ENCODE data around the gene PIGH. TPM values are rescaled to one million over a fixed set of nuclear protein-coding genes. Genes with fewer than 3 reads are reported as not detected.
"Not testable (repeated sequence)": the region's sequence is repeated elsewhere in the genome, so short reads cannot be mapped to it uniquely, and the experiment has no call there.

The PIGH gene
- total RNA-seq, 1 experiment from 2014 or later, result 10.9 TPM

DNA sequence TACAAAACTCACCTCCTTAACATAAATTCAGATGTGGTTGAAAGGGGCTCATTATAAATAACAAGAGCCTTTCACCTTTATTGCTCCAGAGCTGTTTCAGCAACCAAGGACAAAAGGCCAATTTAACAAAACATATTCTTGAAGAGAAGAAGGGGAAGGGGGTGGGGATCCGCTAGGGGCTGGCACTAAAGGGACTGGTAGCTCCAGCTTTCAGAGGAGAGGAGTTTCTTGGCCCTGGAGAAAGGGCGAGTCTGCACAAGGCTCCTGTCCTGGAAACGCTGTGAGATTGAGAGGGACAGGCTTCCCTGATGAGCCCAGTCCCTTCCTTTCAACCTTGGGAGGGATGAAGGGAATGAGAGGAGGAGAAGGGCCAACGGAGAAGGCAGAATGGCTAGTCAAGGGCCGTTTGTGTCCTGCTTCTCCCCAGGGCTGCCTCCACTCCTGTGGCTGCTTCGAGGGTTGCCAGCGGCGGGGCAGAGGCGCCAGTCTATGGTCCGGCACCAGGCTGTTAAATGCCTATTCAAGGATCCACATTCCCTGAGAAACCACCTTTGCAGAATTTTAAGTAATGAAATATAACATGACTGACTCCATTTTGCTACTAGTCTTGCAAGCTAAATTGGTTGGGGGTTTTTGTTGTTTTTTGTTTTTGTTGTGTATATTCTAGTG, 9.7 kb upstream of the PIGH start:
- DNase-seq (ENCODE audit: low spot score), result no peak

DNA sequence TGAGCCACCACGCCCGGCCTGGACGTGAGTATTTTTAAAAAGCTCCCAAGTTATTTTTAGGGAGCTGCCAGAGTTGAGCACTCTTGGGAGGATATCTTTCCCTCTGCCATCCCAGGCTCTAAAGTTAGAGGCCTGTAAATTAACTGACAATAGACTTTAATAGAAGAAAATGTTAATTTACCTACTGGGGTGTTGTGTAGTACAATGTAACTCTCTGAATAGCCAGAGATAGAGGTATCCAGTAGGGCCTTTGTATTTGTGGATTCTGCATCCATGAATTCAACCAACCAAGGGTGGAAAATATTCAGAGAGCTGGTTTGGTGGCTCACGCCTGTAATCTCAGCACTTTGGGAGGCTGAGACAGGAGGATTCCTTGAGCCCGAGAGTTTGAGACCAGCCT, 7.6 kb upstream of the PIGH start:
- no peak for DNase-seq (ENCODE audit: low spot score)

DNA sequence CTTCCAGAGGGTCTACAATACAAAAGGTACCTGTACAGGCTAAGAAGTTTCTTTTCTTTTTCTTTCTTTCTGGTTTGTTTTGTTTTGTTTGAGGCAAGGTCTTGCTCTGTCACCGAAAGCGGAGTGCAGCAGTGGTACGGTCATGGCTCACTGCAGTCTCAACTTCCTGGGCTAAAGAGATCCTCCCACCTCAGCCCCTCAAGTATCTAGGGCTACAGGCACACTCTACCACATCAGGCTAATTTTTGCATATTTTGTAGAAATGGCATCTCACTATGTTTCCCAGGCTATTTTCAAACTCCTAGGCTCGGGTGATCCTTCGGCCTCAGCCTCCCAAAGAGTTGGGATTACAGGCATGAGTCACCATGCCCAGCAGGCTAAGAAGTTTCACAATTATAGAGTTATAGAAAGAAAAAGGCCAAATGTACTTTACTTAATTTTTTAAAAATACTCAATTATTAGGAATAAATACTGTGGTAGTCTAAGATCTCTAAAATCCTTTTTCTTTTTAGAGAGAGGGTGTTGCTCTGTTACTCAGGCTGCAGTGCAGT, 3.0 kb upstream of the PIGH start:
- no peak for DNase-seq (ENCODE audit: low spot score)

DNA sequence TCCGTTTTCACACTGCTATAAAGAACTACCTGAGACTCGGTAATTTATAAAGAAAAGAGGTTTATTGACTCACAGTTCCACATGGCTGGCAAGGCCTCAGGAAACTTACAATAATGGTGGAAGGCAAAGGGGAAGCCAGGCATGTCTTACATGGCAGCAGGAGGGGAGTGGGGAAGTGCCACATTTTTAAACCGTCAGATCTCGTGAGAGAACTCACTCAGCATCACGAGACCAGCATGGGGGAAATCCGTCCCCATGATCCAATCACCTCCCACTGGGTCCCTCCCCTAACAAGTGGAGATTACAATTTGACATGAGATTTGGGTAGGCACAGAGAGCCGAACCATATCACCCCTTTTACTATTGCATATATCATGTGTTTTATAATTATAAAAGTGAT, 2.0 kb upstream of the PIGH start:
- DNase-seq (ENCODE audit: low spot score), result no peak

DNA sequence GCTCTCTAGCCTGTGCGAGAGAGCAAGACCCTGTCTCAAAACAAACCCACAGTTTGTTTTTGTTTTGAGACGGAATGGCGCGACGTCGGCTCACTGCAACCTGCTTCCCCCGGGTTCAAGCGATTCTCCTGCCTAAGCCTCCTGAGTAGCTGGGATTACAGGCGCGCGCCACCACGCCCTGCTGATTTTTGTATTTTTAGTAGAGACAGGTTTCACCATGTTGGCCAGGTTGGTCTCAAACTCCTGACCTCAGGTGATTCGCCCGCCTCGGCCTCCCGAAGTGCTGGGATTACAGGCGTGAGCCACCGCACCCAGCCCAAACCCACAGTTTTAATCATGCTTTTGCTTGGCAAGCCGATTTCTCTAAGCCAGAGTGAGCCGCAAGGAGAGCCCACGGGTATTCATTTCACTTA, 500 bp upstream of the PIGH start:
- not testable (repeated sequence) for DNase-seq (ENCODE audit: low spot score)

DNA sequence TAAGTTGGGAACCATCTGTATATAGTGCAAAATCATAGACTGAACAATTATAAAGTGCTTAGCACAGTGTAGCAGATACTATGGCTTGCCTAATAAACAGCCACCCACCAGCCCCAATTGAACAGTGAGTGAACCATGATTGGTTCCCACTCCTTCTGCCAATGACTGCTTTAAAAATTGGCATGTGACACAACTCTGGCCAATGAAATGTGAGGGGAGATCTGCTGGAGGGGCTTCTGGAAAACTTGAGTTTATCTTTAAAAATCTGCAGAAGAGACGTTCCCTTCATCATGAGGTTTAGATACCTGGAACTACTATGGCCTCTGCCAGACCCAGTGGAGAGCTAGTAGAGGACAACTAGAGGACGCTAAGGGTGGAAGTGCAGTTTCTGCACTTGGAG, 4.7 kb downstream of the PIGH start:
- DNase-seq (ENCODE audit: low spot score), result no peak

DNA sequence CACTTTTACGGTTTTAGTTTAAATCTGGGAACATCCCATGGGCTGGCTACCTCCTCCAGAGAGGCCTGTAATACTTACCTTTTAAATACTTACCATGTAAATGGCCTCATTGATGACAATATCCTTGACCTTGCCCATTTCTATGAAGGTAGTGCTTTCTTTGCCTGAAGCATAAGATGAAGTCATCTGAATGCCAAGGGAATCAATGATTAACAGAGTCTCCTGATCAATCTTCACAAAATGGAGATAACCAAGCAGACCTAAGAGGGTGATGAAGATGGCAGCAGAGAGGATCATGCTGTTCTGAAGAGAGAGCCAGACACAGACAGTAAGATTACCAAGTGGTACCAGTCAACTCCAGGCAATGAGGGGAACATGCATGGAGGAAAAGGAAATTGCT, 6.4 kb downstream of the PIGH start:
- DNase-seq (ENCODE audit: low spot score), result not testable (repeated sequence)

DNA sequence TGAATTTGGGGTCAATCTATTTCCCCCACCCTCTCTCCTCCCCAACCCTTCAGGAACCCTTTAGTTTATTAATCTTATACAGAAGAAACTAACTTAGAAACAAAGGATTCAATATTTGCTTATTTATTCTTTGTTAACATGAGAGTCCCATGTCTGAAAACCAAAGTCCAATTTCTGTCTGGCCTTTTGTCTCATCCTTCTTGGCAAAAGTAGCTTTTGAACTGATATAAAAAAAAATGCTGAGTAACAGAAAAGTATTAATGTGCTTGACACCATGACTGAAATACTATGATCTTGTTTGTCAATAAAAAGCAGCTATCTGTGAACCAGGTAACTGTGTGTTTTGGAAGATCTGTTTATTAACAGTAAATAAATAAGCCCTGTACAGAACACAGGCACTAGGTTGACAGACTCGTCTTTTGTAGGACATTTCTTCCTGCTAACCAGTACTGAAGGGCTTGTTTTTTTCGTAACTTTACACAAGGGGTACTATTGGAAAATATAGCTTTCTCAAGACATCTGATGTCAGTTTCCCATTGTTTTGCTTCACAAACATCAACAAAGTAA, 10.8 kb downstream of the PIGH start:
- no peak for DNase-seq (ENCODE audit: low spot score)

DNA sequence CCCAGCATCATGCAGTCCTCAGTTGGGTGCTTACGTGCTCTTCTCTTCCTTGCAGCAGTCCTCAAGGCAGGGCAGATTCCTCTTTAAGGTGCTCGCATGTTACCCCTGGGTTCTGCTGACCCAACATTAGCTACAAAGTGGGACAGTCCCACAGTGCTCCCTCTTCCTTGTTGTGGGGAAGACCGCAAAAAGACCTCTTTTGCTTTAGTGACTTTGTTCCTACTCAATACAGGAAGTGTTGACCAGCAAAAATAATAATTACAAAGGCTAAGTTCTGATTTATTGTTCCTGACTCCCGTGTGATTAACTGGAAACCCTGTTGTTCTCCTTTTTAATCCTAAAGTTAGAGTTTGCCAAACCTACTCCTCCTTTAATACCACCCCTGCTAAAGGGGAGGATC, 13.7 kb downstream of the PIGH start:
- no peak for DNase-seq (ENCODE audit: low spot score)

DNA sequence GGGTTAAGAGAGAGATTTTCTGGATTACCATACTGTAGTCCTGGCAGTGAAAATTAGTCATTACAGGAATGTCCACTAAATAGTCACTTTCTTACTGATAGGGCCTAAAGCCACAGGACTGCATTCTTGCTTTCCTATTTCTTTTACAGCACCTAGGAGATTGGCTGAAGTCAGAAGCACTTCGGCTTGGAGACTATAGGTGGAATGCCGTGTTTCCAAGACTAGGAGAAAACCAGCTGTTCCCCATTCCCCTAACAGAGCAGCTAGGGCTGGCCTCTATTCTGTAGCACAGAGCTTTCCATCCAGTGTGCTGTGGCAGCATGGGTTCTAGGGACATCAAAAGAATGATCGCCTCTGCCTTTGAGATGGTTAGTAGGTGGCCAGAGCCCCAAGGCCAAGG, 15.1 kb downstream of the PIGH start:
- no peak for DNase-seq (ENCODE audit: low spot score)

DNA sequence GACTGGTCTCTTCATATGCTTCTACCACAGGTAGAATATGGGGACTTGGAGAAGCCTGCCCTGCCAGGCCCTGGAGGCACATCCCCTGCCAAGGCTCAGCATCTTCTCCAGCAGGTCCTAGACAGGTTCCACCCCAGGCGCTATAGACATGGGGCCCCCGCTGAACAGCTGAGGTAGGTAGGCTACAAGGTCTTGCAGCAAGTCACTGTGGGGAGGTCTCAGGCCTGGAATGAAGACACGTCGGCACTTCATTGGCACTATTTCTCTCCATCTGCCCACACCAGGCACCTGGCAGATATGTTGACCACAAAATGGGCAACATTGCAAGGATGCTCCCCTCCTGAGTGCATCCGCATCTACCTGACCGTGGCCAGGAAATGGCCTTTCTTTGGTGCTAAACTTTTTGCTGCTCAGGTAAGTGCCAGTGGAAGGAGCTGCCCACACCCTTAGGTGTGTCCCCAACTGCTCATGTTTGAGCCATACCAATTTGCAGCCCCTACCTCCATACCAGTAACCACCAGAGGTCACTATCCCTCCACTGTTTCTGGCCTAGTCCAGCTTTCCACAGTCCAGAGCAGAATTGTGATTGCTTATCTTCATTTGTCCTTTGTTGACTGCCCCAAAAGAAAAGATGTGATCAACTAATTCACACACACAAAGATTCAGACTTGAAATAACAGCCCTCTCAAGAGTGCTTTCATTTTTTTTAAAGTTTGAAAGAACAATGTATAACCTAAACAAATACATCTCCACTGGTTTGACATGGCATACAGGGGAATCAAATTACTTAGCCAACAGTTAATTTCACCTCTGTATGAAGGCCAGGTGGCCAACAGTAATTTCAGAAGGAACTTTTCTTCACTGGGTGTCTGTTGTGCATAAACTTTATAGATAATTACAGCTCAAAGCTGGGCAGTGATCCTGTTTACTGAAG, 16.1 kb downstream of the PIGH start:
- DNase-seq (ENCODE audit: low spot score), result peak; percentile 58

DNA sequence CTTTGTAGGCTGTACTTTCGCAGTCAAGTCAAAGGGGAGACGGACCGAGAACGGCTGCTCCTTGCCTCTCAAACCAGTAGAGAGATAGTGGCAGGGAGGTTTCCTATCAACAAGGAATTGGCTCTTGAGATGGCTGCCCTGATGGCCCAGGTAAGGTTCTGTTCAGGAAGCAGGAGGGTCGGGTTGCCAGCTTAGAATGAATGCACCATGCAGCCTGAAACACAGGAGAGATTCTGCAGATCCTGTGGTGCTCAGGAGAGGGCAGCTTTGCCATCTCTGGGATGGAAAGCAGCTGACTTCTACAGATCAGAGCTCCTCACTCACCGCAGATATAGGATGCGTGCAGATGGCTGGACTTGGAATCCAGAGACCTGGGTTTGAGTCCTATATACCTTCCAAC, 18.0 kb downstream of the PIGH start:
- no peak for DNase-seq (ENCODE audit: low spot score)

DNA sequence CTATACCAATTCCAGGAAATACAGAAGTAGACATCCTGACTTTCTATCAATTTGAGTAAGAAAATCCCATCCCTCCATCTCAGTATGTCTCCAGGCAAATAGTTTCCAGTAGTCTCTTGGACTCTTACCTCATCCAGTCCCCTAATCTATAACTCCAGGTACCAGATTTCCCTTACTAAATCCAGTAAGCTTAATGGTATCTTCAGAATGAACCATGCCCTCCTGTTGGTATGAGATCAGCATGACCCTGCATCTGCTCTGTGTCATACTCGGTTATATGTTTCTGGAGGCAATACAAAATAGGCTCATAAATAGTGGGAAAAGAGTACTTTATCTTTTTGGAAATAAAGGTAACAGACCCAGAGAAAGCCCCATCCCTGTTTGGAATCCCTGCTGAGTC, 18.4 kb downstream of the PIGH start:
- DNase-seq (ENCODE audit: low spot score), result no peak

DNA sequence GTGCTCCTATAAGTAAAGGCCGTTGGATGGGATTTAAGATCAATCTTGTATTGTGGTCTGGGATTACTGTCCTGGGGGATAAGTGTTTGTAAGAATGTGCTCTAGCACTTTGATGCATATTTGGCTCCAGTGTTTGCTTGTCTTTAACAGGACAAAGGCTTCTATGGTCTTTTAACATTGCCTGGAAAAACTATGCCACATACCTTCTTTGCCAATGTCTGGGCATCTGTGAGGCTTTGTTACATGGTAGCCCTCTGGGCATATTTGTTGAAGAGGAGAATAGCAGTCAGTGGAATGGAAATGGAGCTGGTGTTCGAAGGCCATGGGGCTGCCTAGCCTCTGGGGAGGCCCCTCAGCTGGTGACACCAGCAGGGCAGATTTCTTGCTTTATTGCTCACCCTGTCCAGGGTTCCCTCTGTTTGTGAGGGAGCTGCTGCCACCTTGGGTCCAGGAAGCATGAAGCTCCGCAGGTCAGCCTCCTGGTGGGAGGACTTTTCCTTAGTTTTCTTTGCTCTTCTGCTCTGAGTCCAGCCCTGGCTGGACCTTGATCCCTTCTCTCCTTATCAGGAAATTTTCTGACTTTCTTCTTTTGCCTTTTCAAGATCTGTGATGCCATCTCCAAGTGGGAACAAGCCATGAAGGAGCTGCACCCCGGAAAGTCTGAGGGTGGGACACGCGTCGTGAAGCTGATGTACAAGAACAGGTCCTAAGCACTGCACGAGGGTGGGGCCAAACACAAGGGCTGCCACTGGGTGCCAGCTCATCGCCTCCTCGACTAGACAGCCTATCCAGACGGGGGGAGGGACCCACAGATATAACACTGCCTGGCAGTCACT, 19.5 kb downstream of the PIGH start:
- no peak for DNase-seq (ENCODE audit: low spot score)

DNA sequence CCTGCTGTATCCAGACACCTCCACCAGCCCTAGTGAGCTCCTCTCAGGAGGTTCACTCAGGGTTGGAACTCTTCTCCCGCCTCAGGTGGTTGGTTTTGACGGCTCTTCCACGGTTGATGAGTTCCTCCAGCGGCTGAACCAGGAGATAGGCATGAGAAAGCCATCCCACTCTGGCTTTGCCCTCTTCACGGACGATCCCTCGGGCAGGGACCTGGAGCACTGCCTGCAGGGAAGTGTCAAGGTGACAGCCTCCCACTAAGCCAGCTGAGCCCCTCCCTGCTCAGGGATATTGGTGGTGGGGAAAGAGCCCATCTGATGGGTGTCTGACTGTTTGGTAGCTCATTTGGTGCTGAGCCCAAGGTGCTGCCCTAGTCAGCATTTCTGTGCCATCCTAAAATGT, 20.4 kb downstream of the PIGH start:
- no peak for DNase-seq (ENCODE audit: low spot score)

DNA sequence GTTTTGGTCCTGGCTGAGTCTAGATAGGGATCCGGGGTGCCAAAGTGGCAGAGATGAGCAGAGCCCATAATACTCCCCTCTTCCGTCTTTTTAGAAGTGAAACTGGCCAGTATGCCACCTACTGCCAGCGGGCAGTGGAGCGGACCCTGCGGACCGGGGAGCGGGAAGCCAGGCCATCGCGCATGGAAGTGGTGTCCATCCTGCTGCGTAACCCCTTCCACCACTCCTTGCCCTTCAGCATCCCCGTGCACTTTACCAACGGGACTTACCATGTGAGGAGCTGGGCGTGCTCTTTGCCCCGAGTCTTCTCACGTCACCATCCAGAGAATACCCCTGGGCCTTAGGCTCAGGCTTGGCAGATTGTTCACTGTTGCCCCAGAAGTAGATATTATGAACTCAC, 21.0 kb downstream of the PIGH start:
- no peak for DNase-seq (ENCODE audit: low spot score)

DNA sequence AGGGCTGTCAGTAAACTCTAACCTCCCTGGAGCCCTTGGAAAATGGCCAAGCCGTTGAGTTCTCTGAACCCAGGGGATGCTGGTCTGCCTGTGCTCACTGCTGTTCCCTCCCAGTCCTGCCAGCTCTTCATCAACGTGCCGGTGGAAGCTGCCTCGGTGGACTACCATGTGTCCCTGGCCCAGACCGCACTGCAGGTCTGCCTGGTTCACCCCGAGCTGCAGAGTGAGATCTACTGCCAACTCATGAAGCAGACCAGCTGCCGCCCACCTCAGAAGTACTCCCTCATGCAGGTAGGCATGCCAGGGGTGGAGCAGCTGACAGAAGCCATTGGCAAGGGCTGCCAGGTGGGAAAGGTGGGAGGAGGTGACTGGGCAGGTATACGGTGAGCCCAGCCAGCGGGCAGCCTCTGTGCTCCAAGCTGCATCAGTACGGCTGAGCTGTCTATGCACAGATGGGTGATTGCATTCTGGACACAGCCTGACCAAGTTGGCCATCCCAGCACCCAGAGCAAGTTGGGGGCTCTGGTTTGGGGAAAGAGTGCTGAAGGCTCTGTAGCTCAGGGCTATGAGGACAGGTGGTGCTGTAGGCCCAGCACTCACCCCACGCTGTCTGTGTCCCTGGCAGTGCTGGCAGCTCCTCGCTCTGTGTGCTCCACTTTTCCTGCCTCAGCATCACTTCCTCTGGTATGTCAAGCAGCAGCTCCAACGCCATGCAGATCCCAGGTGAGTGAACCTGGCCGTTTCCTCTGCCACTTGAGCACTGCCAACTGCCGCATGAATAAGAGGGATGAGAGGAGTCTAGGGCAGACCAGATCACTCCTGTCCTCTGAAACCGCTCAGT, 21.9 kb downstream of the PIGH start:
- no peak for DNase-seq (ENCODE audit: low spot score)

DNA sequence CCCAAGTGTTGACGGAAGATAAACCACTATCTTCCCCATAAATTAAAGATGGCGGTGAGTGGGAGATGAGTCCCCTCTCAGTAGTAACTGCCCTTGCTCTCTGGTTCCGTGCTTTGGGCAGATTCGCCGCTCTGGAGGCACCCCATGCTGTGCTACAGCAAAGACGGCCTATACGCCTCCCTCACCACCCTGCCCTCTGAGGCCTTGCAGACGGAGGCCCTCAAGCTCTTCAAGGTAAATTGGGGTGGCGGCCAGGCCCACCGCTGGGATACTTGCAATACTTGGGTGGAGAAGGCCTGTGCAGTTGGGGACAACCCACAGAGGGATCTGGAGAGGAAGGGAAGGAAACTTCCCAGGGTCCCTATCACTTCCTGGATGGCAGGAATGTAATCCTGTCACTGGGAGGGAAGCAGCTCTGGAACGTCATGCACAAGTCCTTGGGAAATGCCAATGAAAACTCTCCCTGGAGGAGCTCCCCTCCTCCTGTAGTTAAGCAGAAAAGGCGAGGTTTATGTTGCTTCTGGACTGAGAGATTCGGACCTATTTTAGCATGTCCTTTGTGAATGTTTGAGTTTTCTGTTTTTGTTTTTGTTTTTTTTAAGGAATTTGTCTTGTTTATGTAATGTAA, 22.8 kb downstream of the PIGH start:
- no peak for DNase-seq (ENCODE audit: low spot score)

DNA sequence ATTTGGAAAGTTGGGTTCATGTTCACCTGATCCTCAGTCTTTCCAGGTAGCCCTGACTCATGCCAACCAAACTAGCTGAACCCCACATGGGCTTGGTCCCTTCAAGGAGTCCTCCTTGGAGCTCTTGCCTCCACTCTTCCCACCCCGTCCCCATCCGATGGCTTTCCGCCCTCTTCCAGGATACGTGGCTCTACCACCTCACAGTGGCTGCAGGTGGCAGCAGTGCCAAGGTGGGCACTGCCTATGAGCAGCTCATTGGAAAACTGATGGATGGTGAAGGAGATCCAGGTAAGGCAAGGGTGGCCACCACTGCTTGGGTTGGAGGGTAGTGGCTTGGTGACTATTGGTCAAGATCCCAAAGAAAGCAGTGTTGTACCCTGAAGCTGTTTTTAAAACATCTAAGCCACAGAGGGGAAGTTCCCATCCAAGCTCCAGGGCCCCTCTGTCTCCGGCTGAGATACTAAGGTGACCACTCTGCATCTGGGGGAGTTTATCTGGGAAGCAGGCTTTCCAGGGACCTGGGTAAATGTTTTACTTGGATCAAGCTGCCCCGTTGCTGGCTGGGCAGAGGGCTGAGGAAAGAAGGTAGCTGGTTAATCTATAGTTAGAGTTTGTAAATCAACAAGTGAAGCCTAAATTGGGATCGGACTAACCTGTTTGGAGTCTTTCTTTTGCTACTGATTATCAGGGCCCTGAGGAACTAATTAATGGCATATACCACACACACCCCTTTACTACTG, 23.7 kb downstream of the PIGH start:
- DNase-seq (ENCODE audit: low spot score), result no peak

Data from HT-29 (cell line).